Stimulated activated CD4-positive, alpha-beta T cell treated with anti-CD3 and anti-CD28 coated beads, Interleukin-1b, Interleukin-23, amount 100 ng/mL, for 48 hours (primary cell): ENCODE data around the gene DZANK1.
"Not testable (repeated sequence)": the region's sequence is repeated elsewhere in the genome, so short reads cannot be mapped to it uniquely, and the experiment has no call there.

Source experiments
- DNase-seq: peaks from one replicate; pipeline ENCODE4 v3.0.0-alpha.2; 2020

The DZANK1 gene

GRCh38 chr20:18436847-18437246, 30.0 kb downstream of the DZANK1 start:
- DNase-seq: no peak

- no peak for DNase-seq
These were observed 35.6 kb downstream of the DZANK1 start for GRCh38 chr20:18431206-18431605.

DNA sequence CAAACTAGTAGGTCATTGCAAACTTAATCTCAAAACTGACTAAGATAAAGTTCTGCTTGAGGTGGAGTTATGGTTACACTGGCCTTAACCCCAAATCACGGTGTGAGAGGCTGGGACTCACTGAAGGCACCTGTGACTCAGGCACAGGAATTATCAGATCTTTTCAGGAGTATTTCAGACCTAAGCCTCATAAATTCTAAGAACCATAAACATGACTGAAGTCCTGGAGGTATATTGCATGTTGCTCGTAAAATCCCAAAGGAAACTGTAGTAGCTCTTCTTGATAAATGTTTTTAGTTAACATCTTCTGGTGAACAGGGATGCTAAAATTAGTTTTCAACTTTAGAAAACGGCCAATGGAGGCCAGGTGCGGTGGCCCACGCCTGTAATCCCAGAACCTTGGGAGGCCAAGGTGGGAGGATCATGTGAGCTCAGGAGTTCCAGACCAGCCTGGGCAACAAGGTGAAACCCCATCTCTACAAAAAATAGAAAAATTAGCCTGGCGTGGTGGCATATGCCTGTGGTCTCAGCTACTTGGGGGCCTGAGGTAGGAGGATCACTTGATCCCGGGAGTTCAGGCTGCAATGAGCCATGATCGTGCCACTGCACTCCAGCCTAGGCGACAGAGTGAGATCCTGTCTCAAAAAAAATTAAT, 36.5 kb downstream of the DZANK1 start:
- DNase-seq: no peak

DNA sequence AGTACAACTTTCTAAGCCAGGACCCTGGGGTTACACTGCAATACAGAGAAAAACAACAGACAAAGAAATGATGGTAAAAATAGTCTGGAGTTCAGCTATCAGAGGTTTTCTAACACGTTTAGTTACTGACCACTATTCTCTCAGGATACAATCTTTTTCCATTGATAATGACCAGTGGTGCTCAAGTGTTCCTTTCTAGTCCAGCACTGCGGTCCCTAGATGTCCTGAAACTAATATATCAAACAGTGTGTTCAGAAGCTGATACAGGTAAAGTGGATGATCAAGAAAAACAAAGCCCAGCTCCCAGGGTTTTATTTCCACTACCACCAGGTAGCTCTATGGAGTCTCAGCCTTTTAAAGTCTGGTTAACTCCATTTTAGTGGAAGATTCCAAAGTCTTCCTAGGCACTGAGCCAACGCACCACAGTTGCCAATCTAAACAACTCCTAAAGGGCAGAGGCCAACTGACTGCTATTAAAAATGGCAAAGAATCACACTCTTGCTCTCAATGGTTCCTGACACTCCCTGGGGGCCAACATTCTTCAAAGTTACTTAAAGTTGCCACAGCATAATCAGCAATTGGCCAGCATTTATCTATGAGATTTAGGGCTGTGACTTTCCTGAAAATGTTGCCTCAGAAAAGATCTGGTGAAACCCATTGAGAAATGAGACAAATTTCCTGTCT, 38.2 kb downstream of the DZANK1 start:
- DNase-seq: no peak

DNA sequence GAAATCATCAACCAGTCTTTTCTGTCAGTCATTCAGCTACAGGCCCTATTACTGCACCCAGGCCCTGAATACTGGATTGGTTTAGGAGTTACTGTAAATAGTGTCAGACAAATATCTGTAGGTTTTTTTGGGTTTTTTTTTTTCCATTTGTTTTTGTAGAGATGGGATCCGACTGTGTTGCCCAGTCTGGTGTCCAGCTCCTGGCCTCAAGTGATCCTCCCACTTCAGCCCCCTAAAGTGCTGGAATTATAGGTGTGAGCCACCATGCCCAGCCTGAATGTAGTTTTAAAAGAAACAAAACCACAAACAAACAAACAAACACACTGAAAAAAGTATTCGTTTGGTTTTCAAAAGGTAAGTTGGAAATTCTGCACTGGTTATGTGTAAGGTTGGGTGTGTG, 39.6 kb downstream of the DZANK1 start:
- DNase-seq: no peak

DNA sequence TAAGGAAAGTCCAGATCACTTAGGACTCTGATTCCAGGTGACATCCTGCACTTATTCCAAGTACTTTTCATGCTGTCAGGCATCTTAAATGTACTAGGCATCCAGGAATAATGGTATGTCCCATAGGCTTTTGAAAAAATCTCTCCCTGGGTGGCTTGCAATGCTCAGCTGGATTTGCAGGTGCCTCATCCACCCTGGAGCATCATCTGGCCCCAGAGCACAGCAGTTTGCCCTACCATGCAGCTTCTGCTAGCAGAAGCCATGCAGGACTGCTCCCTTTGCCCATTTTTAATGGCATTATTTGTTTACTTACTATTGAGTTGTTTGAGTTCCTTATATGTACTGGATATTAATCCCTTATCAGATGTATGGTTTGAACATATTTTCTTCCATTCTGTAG, 45.2 kb downstream of the DZANK1 start:
- DNase-seq: no peak

DNA sequence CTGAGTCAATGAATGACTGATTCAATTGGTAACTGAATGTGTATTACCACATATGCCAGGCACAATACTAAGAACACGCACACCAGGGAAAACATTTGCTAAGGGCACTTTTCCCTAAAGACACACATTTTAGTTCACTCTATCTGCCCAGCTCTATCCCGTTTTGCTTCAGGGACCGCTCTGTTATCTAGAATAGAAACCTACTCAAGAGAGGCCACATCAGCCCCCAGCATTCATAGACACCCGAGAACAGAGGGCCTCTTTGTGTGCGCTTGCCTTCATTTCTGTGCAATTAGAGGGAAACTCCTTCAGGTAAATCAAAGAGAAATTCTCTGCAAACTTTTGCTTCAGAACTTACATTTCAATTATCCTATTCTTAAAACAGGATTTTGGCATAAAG, 50.3 kb downstream of the DZANK1 start:
- no peak for DNase-seq

GRCh38 chr20:18414140-18414539, 52.7 kb downstream of the DZANK1 start:
- no peak for DNase-seq

GRCh38 chr20:18412221-18412901, 54.5 kb downstream of the DZANK1 start:
- DNase-seq: no peak

- DNase-seq: no peak
These were observed 61.0 kb downstream of the DZANK1 start for GRCh38 chr20:18405826-18406225.

GRCh38 chr20:18404172-18404571, 62.7 kb downstream of the DZANK1 start:
- DNase-seq: no peak

GRCh38 chr20:18403269-18403668, 63.6 kb downstream of the DZANK1 start:
- no peak for DNase-seq

DNA sequence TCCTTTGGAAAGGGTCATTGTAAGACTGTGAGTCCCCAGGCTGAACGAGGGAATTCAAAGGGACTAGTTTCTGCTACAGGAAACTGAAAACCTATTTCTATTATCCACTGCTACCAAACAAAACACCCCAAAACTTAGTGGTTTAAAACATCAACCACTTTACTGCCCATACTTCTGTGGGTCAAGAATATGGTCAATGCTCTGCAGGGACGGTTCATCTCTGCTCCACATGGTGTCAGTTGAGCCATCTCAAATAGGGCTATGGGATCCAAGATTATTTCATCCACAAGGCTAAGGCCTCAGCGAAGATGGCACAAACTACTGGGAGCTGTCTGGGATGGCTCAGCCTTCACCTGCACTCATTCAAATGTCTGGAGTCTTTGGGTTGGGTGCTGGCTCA, 65.5 kb downstream of the DZANK1 start:
- DNase-seq: no peak

- no peak for DNase-seq
These were observed 66.4 kb downstream of the DZANK1 start for GRCh38 chr20:18400460-18400859.

DNA sequence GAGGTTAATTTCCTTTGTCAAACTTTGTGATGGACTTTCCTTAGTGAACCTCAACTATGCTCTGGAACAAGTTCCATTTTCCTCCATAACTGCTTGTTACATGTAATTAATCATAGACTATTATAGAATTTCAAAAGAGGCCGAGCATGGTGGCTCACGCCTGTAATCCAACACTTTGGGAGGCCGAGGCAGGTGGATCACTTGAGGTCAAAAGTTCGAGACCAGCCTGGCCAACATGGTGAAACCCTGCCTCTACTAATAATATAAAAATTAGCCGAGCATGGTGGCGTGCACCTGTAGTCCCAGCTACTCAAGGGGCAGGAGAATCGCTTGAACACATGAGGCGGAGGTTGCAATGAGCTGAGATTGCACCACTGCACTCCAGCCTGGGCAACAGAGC, 68.1 kb downstream of the DZANK1 start:
- DNase-seq: not testable (repeated sequence)

DNA sequence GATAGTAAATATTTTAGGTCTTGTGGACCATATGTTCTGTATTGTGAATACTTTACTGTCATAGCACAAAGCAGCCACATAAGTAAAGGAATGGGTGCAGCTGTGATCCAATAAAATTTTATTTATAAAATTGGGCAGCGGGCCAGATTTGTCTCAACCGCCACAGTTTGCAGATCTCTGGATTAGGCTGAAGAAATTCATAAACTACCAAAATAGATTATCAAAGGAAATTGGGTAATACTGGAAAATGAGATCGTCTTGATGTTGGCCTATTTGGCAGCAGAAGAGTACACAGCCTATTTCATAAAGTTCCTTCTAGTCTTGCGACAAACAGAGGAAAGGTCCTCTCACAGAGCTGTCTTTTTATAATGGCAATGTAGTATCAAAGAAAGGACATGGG, 69.8 kb downstream of the DZANK1 start:
- DNase-seq: no peak

GRCh38 chr20:18395544-18395943, 71.3 kb downstream of the DZANK1 start:
- no peak for DNase-seq

DNA sequence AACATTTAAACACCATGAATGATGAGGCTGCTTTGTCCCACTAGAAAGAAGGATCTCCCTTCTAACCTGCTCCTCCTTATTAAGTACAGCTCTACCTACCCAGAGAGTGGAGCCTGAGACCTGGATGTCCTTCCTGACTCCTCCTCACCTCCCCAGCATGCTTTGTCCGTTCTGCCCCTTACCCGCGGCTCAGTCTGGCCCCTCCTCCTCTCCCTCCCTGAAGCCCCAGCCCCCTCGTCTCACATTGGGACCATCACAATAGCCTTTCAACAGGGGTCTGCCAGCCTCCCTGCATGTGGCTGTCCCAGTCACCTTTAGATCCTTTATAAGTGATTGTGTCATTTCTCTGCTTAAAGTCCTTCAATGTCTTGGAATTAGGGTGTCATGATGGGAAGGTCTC, 72.5 kb downstream of the DZANK1 start:
- DNase-seq: no peak

DNA sequence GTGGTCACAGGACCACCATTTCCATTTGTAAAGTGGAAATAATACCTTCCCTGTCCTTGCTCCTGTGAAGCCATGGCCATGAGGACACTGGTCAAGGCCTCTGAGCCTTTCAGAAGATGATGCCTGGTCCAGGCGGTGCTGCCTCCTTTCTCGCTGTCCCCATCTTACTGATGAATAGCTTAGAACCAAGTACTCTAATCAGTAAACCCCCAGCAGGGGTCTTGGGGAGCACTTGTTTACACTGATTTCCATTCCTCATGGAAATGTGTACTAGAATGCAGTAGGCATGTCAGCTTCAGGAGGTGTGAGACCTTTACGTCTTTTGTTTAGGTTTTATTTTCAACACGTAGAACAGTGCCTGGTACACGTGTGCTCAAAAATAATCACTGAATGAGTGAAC, 75.1 kb downstream of the DZANK1 start:
- DNase-seq: no peak

DNA sequence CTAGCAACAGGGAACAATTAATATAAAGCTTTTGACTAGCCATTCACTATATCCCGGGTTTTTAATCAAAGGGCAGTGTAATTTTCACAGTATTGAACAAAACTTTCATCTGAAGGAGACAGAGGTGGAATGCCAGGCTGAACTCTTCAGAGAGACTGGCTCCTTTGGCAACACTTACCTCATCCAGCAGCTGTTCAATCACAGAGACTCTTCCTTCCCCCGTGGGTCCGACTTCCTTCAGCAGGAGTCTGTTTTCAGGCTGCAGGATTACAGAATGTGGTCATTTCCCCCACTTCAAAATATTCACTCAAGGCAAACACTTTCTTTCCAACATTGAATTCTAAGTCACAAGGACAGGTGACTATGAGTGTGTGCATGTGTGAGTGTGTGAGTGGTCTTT, 76.6 kb downstream of the DZANK1 start:
- DNase-seq: no peak

GRCh38 chr20:18388860-18389259, 78.0 kb downstream of the DZANK1 start:
- DNase-seq: no peak

DNA sequence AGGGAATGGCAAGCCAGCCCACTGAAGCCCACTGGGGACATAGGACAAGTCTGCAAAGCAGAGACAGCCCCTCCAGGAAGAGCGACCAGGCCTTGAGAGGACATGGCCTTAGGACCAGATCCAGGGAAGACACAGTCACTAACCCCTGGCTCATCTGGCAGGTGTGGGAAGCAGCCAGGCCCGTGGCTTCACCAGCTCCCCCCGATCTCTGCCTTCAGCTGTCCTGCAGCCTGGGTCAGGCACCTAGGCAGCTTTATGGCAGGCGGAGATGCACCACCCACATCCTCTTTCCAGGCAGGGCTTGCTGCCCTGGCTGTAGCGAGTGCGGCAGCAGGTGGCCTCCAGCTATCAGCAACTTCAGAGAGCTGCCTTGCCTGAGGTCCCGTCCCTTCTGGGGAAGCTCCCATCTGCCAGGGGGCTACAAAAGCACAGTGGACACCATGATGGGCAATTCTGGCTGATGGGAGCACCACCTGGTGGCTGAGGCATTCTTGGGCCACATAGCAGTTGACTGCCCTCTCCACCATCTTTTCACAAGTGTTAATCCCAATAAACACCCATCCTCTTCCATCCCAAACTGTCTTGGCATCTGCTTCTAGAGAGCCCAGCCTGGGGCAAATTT, 85.8 kb downstream of the DZANK1 start:
- DNase-seq: no peak

DNA sequence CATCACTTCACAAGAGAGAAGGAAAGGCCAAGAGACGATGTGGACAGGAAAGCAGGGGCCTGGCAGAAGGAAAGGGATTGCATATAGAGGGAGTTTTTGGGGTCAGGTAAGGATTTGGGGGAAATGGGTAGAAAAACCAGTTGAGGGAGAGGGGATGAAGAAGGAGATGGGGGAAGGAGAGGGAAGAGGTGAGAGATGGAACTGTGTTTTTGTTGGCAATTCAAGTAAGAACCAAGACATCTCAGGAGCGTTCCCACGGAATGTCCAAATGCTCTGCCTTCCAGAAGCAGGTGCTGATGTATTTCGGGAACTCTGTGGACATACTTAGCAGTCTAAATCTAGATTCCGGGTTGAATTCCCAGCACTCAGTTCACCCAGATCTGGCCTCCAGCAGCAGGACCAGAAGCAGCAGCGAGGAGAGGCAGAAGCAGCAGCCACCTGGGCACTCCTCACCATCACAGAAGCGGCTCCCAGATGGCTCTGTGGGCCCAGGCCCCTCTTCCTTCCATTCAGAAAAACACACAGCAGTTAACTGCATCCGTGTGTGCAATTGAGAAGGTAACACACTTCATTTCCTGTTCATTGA, 88.8 kb downstream of the DZANK1 start:
- DNase-seq: no peak

DNA sequence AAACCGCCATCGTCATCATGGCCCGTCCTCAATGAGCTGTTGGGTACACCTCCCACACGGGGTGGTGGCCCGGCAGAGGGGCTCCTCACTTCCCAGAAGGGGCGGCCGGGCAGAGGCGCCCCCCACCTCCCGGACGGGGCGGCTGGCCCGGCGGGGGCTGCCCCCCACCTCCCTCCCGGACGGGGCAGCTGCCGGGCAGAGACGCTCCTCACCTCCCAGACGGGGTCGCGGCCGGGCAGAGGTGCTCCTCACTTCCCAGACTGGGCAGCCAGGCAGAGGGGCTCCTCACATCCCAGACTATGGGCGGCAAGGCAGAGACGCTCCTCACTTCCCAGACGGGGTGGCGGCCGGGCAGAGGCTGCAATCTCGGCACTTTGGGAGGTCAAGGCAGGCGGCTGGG, 91.3 kb downstream of the DZANK1 start:
- not testable (repeated sequence) for DNase-seq
